Stimulated activated naive CD4-positive, alpha-beta T cell treated with Interleukin-2 at 50 U/mL for 16 hours (primary cell): Measurements from ENCODE around the gene MVB12A.

Source experiments
- DNase-seq: peaks from one replicate; lab custom pipeline; 2025; lab: John Stamatoyannopoulos, UW

MVB12A gene

DNA sequence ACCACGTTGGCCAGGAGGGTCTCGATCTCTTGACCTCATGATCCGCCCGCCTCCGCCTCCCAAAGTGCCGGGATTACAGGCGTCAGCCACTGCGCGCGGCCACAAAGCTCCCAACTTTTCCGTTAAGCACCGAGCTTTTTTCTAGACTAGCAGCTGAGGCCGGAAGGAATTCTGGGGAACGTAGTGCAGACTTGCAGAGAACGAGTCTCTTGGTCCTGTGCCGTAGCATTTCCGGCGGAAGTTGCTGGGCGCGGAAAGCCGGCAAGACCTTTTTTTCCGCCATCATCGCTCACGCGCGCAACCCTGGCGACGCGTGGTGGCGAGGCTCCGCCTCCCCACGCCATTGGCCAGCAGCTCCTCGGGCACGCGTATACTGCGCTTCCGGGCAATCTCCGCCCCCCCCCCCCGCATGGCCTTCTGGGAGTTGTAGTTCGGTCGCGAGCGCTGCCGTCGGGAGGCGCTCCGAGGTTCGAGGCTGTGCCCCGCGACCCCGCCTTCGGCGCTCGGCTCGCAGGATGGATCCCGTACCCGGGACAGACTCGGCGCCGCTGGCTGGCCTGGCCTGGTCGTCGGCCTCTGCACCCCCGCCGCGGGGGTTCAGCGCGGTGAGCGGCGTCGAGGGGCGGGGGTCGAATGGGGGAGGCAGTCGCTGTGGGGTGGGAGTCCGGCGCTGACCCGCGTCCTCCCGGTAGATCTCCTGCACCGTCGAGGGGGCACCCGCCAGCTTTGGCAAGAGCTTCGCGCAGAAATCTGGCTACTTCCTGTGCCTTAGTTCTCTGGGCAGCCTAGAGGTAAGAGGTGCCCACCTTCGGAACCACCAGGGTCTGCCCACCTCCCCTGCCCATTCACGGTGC lies at the start of gene MVB12A:
MVB12A (plus strand) TSS at position 427 of the 854 bp plus-strand sequence; CDS start at position 516, 89 bp downstream.
- peak; percentile 97 for DNase-seq

DNA sequence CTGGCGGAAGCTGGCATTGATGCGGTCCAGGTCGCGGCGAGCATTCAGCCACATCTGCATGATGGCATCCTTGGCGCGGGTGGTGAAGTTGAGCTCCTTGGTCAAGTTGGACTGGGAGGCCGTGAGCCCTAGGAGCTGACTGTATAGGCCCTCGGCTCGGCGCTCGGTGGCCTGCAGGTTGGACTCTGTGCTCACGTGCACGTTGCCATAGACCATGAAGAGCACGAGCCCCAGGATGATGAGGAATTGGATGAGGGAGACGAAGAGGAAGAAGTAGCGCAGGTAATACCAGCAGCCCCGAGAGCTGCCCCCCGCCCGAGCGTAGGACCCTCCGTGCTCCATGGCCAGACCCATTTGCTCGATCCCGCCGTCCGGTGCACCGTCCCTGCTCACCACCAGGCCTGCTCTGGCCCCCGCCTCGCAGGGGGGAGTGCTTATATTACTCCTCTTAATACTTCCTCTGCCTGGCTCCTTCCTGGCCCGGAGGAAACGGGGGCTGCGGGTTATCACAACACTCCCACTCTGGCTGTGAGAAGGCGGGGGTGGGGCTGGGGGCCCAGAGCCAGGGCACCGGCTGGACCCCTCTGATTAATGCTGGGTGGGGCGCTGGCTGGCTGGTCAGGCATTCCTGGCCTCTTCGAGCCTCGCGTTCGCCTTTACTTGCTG lies 42.8 kb upstream of the MVB12A start, which contains the start of gene PLVAP:
PLVAP (minus strand) TSS at position 408 of the 666 bp plus-strand sequence; CDS start at position 354, 54 bp downstream.
- no peak for DNase-seq

DNA sequence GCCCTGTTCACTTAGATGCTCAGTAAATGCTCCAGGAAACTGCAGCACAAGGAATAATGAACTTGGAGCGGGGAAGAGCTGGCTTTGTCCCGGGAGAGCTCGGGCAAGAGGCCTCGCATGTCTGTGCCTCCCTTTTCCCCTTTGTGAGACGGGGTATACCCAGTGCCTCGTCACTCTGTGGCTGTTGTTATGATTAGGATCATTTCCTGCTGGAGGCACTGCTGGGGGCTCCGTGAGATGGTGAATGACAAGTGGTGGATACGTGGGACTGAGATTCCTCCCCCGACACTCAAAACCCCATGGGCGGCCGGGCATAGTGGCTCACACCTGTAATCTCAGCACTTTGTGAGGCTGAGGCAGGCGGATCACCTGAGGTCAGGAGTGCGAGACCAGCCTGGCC lies 41.6 kb upstream of the MVB12A start:
- no peak for DNase-seq

DNA sequence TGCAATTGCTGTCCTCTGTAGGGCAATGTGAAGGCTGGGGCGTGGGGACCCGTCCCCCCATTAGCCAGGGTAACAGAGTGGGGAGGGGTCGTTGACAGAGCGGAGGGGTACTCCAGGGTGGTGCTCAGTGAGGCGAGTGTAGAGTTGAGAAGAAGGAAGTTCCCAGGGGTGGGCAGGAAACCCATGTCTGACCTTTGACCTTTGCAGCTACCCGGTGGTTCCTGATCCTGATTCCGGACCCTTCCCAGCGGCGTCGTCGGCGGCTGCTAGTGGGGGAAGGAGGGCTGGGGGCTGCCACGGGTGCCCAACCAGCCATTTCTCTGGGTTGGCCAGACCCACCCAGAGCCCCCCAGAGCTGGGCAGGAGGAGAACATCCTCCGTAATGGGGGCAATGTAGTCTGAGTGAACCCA lies 40.6 kb upstream of the MVB12A start:
- DNase-seq, result no peak

DNA sequence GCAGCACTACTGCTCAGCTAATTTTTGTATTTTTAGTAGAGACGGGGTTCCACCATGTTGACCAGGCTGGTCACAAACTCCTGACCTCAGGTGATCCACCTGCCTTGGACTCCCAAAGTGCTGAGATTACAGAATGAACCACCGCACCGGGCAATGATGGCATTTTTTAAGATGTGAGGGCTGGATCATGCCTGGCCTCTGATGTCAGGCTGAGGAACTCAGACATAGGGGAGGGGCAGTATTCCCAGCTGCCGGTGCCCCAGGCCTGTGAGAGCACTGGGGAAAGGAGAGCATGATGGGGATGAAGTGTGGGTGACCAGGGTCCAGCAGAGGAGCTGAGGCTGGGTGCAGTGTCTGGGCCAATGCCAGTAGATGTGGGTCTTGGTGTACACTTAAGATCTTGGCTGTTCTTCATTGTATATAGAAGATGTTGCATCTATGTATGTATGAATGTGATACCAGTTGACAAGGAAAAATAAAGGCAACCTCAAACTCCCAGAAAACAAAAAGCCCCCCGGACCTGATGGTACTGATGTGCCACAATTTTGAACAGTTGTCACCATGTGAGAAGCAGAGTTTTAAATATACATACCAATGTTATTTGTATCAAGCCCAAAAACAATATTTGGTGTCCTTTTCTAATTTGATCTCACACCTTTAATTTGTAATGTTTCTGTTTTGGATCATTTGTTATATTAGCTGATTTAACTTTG lies 39.3 kb upstream of the MVB12A start:
- DNase-seq, result no peak

DNA sequence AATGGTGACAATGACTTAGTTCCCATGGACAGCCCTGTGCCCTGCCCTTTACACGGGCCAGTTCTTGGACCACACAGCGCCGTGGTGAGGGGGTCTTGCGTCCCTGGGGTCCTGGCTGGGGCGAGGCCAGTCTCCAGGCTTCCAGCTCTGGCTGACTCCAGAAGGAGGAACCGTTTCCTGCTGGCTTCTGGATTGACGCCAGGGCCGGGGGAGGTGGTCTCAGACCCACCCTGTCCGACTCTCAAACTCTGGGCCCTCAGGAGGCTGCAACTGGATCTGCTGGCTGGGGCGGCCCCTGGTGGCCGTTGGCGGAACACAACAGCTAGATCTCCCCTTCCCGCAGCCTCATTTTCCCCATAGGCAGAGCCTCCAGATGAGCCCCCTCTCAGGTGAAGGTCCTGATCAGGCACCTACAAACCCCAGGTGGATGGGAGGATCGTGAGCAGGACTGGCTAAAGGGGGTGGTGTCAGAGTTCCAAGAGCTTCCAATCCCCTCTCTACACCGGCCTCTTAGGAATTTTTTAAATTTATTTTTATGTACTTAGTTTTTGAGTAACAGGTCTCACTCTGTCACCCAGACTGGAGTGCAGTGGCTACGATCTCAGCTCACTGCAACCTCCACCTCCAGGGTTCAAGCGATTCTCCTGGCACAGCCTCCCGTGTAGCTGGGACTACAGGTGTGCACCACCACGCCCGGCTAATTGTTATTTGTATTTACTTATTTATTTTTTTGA lies 33.8 kb upstream of the MVB12A start:
- DNase-seq, result peak; percentile 47

DNA sequence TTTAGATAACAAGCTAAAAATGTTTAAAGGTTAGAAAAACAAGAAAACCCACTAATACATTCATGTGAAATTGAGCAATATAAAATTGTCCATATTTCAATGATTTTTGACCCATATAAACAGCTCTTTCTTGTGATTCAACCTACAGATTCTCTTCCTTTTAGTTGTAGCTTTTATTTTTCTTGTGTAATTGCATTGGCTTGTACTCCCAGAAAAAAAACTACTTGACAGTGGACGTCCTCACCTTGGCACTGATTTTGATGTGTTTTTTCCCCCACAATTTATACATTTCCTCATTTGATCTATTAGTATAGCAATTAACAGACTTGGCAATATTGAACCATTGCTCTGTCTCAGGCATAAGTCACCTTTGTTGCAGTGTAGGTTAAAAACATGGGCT lies 30.6 kb upstream of the MVB12A start:
- DNase-seq, result no peak

DNA sequence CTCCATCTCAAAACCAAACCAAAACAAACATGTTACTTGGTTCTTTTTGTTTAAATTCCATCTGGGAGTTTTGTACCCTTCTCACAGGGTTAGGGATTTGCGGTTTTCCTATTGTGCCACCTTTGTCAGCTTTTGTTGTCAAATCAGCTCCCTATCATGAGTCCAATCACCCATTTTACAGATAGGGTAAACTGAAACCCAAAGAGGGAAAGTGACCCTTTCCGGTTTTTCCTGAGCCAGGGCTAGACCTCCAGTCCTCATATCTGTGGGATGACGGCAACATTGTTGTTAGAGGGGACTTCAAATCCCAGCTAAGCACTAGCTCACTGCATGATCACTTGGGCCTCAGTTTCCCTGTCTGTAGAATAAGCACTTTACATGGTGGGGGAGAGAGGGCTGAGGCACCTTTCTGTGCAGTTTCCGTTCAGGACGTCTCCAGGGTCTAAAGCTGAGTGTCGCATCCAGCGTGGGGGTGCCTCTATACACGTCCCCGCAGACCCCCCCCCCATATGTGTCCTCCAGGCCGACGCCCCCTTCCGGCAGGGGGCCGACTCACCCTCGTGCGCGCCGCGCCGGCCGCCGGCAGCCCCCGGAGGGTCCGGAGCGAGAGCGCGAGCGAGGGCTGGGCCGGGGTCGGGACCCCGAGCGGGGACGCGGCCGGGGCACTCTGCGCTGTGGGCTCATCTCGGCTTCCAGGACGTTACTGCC lies 29.7 kb upstream of the MVB12A start:
- DNase-seq, result no peak

DNA sequence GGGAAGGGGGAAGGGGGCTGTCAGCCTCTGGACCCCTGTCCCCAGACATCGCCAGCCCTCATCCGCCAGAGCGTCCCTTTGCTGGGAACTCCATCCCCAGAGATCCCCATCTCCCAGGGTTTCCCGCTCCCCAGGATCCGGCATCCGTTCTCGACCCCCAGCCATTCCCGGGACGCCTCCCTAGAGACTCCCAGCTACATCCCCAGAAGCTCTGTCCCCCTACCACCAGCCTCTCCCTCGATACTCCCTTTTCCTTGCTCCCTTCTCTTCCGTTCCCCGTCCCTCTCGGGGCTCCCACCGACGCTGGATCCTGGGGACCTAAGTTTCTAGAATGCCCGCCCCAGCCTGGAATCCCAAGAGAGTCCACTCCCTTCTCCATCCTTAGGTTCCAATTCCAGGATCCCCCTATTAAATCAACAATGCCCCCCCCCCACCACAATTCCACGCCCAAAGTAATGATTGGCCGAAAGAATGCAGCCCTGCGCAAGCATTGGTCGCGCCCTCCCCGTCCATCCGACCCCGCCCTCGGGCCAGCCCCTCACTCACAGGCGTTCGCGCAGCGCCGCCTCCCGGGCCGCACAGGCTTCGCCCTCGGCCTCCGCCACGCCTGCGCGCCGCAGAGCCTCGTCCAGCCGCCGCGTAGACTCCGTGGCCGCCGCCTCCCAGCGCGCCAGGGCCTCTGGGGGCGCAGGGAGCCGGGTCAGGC lies 29.0 kb upstream of the MVB12A start:
- DNase-seq, result peak; percentile 92

DNA sequence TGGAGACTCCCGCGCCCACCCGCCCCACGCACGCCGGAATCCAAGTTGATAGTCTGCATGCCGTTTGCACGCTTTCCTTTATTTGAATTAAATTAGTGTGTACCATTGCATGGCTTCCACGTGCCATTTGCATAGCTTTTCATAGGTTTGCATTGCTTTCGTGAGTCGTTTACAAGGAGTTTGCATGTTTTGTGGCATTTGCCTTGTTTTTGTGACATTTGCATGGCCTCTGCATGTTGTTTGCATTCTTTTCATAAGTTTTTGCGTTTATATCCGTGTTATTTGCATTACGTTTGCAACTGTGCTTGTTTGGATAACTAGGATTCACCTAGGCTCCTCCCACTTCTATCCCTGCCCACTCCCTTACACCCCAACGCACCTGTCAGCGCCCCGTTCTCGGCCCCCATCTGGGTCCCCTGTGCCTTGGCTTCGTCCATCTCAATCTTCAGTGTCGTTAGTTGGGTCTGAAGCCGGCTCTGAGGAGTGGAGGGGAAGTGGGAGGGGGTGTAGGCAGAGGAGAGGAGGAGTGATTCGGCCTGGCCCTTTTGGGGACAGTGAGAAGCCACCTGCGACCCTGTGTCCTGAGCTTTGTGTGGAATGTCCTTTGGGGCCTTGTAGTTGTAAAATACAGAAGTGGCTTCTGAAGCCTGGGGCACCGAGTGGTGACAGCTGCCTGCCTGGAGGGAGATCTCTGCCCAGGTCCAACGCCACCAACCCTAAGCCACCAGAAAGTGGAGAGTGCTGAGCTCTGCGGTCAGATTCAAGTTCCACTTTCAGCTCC lies 28.3 kb upstream of the MVB12A start:
- DNase-seq, result no peak

DNA sequence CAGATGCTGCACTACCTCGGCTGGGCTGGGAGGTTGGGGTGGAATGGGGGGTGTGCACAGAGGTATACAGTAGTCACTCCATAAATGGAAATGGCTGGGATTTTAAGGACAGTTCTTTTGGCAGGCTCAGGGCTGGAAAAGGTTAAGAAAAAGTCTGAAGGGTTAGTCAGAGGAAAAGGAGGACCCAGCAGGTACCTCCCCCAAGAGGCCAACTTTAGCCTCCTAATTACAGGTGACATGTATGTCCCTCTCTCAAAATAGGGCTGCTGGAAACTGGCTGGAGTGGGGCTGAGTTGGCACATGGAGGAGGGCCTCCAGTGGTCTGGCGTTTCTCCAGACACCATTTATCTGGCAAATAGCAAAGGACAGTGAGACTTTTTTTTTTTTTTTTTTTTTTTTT lies 26.8 kb upstream of the MVB12A start:
- no peak for DNase-seq

DNA sequence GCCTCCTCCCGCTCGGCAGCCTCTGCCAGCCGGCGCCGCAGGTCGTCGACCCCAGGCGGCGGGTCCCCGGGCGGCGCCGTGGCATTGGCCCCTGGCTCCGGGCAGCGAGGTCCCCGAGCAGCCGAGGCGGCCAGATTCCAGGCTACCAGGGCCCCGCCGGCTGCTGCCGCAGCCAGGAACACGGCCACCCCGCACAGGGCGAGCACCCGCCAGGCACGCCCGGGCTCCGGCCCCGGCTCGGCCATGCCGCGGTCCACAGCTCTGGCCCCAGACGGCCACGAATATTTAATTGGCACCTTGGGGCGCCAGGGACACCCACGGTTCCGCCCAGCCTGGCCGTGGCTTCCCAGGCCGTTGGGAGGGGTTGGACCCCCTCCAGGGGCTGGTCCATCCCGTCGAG lies 25.9 kb upstream of the MVB12A start, which contains the start of gene CCDC194:
CCDC194 (minus strand) TSS at position 283 of the 400 bp plus-strand sequence; CDS start at position 245, 38 bp downstream.
- DNase-seq, result no peak

DNA sequence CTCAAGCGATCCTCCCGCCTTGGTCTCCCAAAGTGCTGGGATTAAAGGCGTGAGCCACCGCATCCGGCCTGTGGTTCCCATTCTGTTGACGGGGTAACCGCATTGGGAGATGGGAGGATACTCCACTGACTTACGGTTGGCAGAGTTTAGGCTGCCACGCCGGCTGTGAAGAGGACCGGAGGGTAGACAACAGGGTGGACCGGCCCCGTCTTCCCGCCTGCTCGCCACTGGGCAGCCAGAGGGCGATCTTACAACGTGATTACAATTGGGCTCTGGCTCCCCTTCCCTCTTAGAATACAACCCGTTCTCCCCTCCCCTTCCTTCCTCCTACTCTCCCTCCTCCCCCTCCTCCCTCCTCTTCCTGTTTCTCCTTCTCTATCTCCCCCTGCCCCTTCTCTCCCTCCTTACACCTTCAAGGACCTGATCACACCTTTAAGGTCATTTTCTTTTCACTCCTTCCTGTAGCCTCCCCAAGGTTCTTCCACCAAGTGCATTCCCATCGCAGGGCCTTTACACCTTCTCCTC lies 24.9 kb upstream of the MVB12A start:
- peak; percentile 60 for DNase-seq

DNA sequence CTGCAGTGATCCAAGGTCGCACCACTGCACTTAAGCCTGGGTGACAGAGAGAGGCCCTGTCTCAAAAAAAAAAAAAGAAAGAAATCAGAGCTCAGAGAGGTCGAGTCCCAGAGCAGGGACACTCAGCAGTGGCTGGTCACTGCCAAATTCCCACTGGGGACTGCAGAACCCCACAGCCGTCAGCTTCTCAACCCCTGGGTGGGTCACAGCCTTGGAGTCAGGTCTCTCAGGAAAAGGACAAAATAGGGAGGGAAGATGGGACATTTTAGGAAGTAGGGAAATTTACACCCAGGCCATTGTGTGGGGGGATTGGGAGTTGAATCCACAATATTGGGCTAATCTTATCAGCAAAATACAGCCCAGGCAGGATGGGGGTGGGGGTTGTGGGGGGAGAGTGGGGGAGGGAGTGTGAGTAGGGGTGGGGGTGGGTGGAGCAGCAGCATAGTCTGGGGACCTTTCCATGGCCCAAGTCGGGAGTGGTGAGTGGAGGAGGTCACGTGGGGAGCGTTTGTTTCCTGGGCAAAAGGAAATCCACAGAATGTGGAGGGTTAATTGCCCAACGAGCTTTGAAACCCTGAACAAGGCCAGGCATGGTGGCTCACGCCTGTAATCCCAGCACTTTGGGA lies 20.8 kb upstream of the MVB12A start:
- no peak for DNase-seq

DNA sequence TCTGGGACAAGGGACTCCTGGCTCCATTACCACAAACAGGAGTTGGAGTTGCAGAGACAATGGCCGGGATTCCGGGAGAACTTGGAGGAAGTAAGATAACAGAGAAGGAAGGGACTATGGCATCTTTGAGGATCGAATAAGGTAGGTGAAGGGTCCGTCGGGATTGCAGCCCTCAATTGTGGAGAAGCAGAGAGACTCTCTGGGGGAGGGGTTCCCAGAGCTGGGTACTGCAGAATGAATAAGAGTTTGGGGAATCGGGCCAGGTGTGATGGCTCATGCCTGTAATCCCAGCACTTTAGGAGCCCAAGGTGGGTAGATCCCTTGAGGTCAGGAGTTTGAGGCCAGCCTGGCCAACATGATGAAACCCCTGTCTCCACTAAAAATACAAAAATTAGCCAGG lies 18.2 kb upstream of the MVB12A start:
- DNase-seq, result no peak

DNA sequence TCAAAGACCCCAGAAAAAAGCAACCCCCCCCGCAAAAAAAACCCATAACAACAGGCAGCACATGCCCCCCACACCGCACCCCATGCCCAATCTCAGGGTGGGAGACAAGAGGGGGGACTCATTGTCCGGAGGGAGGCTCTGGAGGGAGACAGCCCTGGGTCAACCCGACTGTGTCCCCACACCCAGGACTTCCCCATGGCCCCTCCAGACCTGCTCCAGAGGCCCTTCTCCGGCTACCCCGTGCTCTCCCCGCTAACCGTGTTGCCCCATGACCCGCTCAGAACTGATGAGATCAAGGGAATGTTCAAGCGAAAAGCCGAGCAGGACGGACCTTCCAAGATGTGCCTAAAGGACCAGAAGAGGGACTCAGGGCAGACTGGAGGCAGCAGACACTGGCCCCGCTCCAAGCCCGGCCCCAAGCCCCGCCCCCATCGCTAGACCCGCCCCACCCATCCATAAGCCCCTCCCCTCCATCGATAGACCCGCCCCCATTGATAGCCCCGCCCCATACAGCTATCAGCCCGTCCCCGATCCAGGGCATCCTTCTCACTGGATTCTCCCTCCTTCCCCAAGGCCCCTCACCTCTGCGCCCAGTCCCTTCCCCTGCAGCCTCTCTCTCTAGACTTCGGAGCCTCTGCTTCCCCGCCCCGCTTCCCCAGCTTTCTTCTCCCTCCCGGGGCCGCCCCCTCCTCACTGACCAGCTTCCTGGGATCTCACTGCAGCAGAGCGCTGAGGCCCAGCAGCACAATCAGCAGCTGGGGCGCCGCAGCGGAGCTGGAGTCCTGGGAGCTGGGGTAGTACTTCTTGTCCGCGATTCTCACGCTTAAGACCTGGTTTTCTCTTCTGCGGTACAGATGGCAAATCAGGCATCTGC lies 16.6 kb upstream of the MVB12A start:
- peak; percentile 34 for DNase-seq

DNA sequence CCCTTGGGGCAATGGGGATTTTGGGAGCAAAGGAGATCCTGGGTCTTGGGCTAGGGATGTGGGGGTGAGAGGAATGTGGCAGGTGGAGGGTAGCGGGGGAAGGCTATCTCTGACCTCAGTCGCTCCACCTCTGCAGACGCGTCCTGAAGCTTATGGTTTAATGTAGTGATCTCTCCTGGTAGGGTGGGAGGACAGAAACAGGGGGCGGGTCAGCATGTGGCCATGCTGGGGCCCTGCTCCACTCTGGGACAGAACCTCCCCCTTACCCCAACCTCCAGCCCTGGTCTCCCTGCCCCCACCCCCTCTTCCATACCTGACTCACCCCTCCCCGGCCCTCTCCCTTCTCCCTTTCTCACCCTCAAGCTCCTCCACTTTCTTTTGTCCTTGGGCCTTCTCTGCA lies 15.8 kb upstream of the MVB12A start:
- DNase-seq, result no peak
